Esophagus muscularis mucosa (tissue), 4 donors: Measurements from ENCODE around the gene GPR37L1. TPM values are rescaled to one million over a fixed set of nuclear protein-coding genes. Genes with fewer than 3 reads are reported as not detected.

Experiments
- DNase-seq: peaks from one replicate; pipeline ENCODE4 v3.0.0-alpha.2; 2017; ENCODE audit errors: extremely low spot score
- H3K27ac ChIP-seq, 4 donors: fragments of 200-600 bp; sonication (generic); replicated peaks in 1 of 4; 1 replicate in 3 of 4; 2 replicates in 1 of 4; pipeline ENCODE4 v1.5.1; 2016 to 2019; ENCODE audit warnings: mild to moderate bottlenecking in 1 of 4
- H3K27me3 ChIP-seq, 4 donors: fragments of 200-600 bp; sonication (generic); one replicate each; pipeline versions ENCODE4 v1.5.1 to v1.6.0; 2016 to 2019
- H3K36me3 ChIP-seq, 4 donors: fragments of 200-600 bp; sonication (generic); one replicate each; pipeline ENCODE4 v1.5.1; 2016 to 2019
- H3K4me1 ChIP-seq, 4 donors: fragments of 200-600 bp; sonication (generic); one replicate each; pipeline ENCODE4 v1.5.1; 2016 to 2019
- H3K4me3 ChIP-seq, 4 donors: fragments of 200-600 bp; sonication (generic); 1 replicate in 2 of 4; 2 replicates in 2 of 4; pipeline ENCODE4 v1.5.1; 2016 to 2019; ENCODE audit warnings: mild to moderate bottlenecking in 4 of 4, moderate library complexity in 1 of 4
- H3K9me3 ChIP-seq, 4 donors: fragments of 200-600 bp; sonication (generic); 1 replicate in 3 of 4; 2 replicates in 1 of 4; pipeline ENCODE4 v1.5.1; 2016 to 2019
- CTCF ChIP-seq, 3 experiments: fragments of 200-600 bp in 2 of 3; fragments of 450-650 bp in 1 of 3; sonication (generic) in 2 of 3; IDR thresholded peaks; one replicate each; pipeline ENCODE4 v1.5.1; 2017 to 2019; ENCODE audit warnings: antibody characterized with exemption in 3 of 3, mild to moderate bottlenecking in 2 of 3, moderate library complexity in 1 of 3
- EP300 ChIP-seq: sonication (generic); formaldehyde crosslinking; IDR thresholded peaks from one replicate; pipeline ENCODE4 v1.6.1; 2017; ENCODE audit warnings: antibody characterized with exemption
- POLR2A ChIP-seq: fragments of 450-650 bp; IDR thresholded peaks from one replicate; pipeline ENCODE4 v1.6.1; 2017; ENCODE audit warnings: antibody characterized with exemption, moderate library complexity, mild to moderate bottlenecking, low read depth
- POLR2AphosphoS5 ChIP-seq, 2 donors: sonication (generic); formaldehyde crosslinking; IDR thresholded peaks; one replicate each; pipeline ENCODE4 v1.6.1; 2017; ENCODE audit warnings: antibody characterized with exemption in 2 of 2
- WGBS: methylation state at CpG from one replicate; pipeline ENCODE4 v1.1.5; 2018; 5-methylcytosine and 5-hydroxymethylcytosine counted together
- intact Hi-C: fragments of 100-400 bp; cut with DNase I; formaldehyde crosslinking; loops from one replicate; pipeline ENCODE4 v1.15.1; 2023
- total RNA-seq, 4 donors: library from RNA; depleted of rRNA; stranded (reverse); fragments of >200 nt; gene quantifications; one replicate each; pipeline versions ENCODE4 v1.1.0 to v1.2.1, GENCODE V29; 2016

GPR37L1 gene
- total RNA-seq, 4 donors from 2014 or later: 0.17 to 0.69 (median 0.58) TPM; not detected in 1

GRCh38 chr1:202116287-202116686 lies 6.4 kb upstream of the GPR37L1 start:
- no peaks in the 10 kb centered on the region for H3K36me3 ChIP-seq
- H3K9me3 ChIP-seq: no peaks in the 10 kb centered on the region
- DNase-seq: no peak
- intact Hi-C loops: loop anchor here (5.0 kb wide), 1 partner anchor 109 kb away; no protein-coding TSS in a partner anchor
- H3K4me3 ChIP-seq: no peak overlapping the region
- H3K27me3 ChIP-seq: no peaks in the 10 kb centered on the region
- no peak overlapping the region for H3K27ac ChIP-seq
- peaks cover 15 to 30% (median 22%) of the 10 kb centered on the region in 4 donors for H3K4me1 ChIP-seq
- TF ChIP-seq POLR2A: no peak
- TF ChIP-seq POLR2AphosphoS5 (IDR thresholded peaks at IDR 0.05): no peak
- no peak for TF ChIP-seq EP300
- TF ChIP-seq CTCF (IDR thresholded peaks at IDR 0.05): no peak
- 89% methylated on average over 8 of the region's 8 CpGs for WGBS

- no peak overlapping the region for H3K27ac ChIP-seq
- H3K36me3 ChIP-seq: no peaks in the 10 kb centered on the region
- H3K4me1 ChIP-seq: peaks cover 16 to 26% (median 23%) of the 10 kb centered on the region in 4 donors
- no peaks in the 10 kb centered on the region for H3K27me3 ChIP-seq
- no peak for TF ChIP-seq POLR2AphosphoS5 (IDR thresholded peaks at IDR 0.05)
- no peak for TF ChIP-seq POLR2A
- no peak for TF ChIP-seq CTCF (IDR thresholded peaks at IDR 0.05)
- TF ChIP-seq EP300: no peak
- H3K4me3 ChIP-seq: no peak overlapping the region
- H3K9me3 ChIP-seq: no peaks in the 10 kb centered on the region
- intact Hi-C loops: loop anchor here (5.0 kb wide), 1 partner anchor 111 kb away; no protein-coding TSS in a partner anchor
- no peak for DNase-seq
- WGBS: 80% methylated on average over 10 of the region's 10 CpGs
Measured at GRCh38 chr1:202117898-202118371, 4.8 kb upstream of the GPR37L1 start.

GRCh38 chr1:202121006-202121405 lies 1.7 kb upstream of the GPR37L1 start:
- Histone ChIP-seq H3K9me3 (no peaks in the 10 kb centered on the region), H3K4me3 (no peak overlapping the region), H3K36me3 (no peaks in the 10 kb centered on the region), H3K27me3 (no peaks in the 10 kb centered on the region), H3K27ac (no peak overlapping the region), H3K4me1 (peaks cover 5 to 13% (median 11%) of the 10 kb centered on the region in 4 donors)
- WGBS: 74% methylated on average over 4 of the region's 7 CpGs
- intact Hi-C loops: no loop called here
- DNase-seq: no peak
- TF ChIP-seq EP300 (no peak), POLR2A (no peak), CTCF (IDR thresholded peaks at IDR 0.05) (no peak), POLR2AphosphoS5 (IDR thresholded peaks at IDR 0.05) (no peak)

GRCh38 chr1:202123336-202123813 lies 658 bp downstream of the GPR37L1 start:
- no peaks in the 10 kb centered on the region for H3K36me3 ChIP-seq
- no peak for TF ChIP-seq EP300
- TF ChIP-seq CTCF (IDR thresholded peaks at IDR 0.05): no peak
- no peak for TF ChIP-seq POLR2A
- TF ChIP-seq POLR2AphosphoS5 (IDR thresholded peaks at IDR 0.05): no peak
- no peaks in the 10 kb centered on the region for H3K27me3 ChIP-seq
- peaks cover 5 to 14% (median 11%) of the 10 kb centered on the region in 4 donors for H3K4me1 ChIP-seq
- no peak overlapping the region for H3K4me3 ChIP-seq
- DNase-seq: no peak
- no peak overlapping the region for H3K27ac ChIP-seq
- 88% methylated on average over 10 of the region's 10 CpGs for WGBS
- no peaks in the 10 kb centered on the region for H3K9me3 ChIP-seq
- intact Hi-C loops: no loop called here

- H3K4me1 ChIP-seq: peaks cover 5 to 17% (median 9%) of the 10 kb centered on the region in 4 donors
- 86% methylated on average over 7 of the region's 7 CpGs for WGBS
- intact Hi-C loops: no loop called here
- no peak for DNase-seq
- no peaks in the 10 kb centered on the region for H3K27me3 ChIP-seq
- H3K4me3 ChIP-seq: no peak overlapping the region
- H3K9me3 ChIP-seq: no peaks in the 10 kb centered on the region
- TF ChIP-seq POLR2A (no peak), POLR2AphosphoS5 (IDR thresholded peaks at IDR 0.05) (no peak), CTCF (IDR thresholded peaks at IDR 0.05) (no peak), EP300 (no peak)
- H3K36me3 ChIP-seq: no peaks in the 10 kb centered on the region
- no peak overlapping the region for H3K27ac ChIP-seq
Measured at GRCh38 chr1:202124142-202124541, 1.4 kb downstream of the GPR37L1 start.
